Caco-2 (cell line): ENCODE measurements around the gene ZNF467. TPM values are rescaled to one million over a fixed set of nuclear protein-coding genes. Genes with fewer than 3 reads are reported as not detected.

Experiments used
- BruUV-seq: library from RNA; stranded (reverse); fragments of 400-500 nt; replicated peaks from 2 replicates; lab custom pipeline; 2021; lab: Mats Ljungman, UMichigan
- CTCF ChIA-PET: fragments of 300-600 bp; sonication (Branson Sonifier 250); formaldehyde crosslinking; loops from one replicate; lab custom pipeline; 2022; ENCODE audit warnings: antibody characterized with exemption; lab: Charles Lee
- POLR2A ChIA-PET: fragments of 300-600 bp; sonication (Branson Sonifier 250); formaldehyde crosslinking; loops from one replicate; lab custom pipeline; 2022; ENCODE audit warnings: antibody characterized with exemption; lab: Charles Lee
- DNase-seq, 2 experiments: peaks; one replicate each; pipeline versions ENCODE4 v3.0.0 to v3.0.0-alpha.2; 2020 to 2022
- H3K27me3 ChIP-seq: replicated peaks from 2 replicates; pipeline ENCODE4 v1.6.0; 2011; ENCODE audit warnings: low read length; ENCODE audit not compliant: control insufficient read depth, insufficient read depth
- H3K36me3 ChIP-seq: 2 replicates; pipeline ENCODE4 v1.5.1; 2011; ENCODE audit warnings: low read length; ENCODE audit not compliant: control insufficient read depth, insufficient read depth
- H3K4me1 ChIP-seq: fragments of 250-450 bp; sonication (Bioruptor Pico); 2 replicates; pipeline ENCODE4 v1.5.1; 2020; ENCODE audit warnings: mild to moderate bottlenecking
- H3K4me3 ChIP-seq: 2 replicates; pipeline ENCODE4 v1.5.1; 2011; ENCODE audit warnings: low read depth, mild to moderate bottlenecking, control low read depth, low read length
- H3K9me3 ChIP-seq: fragments of 250-450 bp; sonication (Bioruptor Pico); 2 replicates; pipeline ENCODE4 v1.5.1; 2020; ENCODE audit warnings: mild to moderate bottlenecking, moderate library complexity
- H3K27ac Mint-ChIP-seq: one replicate; pipeline ENCODE4 v1.8.0; 2022; ENCODE audit warnings: mixed read lengths; ENCODE audit not compliant: unreplicated experiment
- H3K27me3 Mint-ChIP-seq: one replicate; pipeline ENCODE4 v1.8.0; 2022; ENCODE audit warnings: mixed read lengths; ENCODE audit not compliant: insufficient read depth, unreplicated experiment
- H3K36me3 Mint-ChIP-seq: one replicate; pipeline ENCODE4 v1.8.0; 2022; ENCODE audit warnings: mild to moderate bottlenecking, mixed read lengths; ENCODE audit not compliant: insufficient read depth, unreplicated experiment
- H3K4me1 Mint-ChIP-seq: one replicate; pipeline ENCODE4 v1.8.0; 2022; ENCODE audit warnings: low read depth, mixed read lengths; ENCODE audit not compliant: unreplicated experiment
- H3K4me3 Mint-ChIP-seq: one replicate; pipeline ENCODE4 v1.8.0; 2022; ENCODE audit warnings: mild to moderate bottlenecking, moderate library complexity, mixed read lengths; ENCODE audit not compliant: unreplicated experiment
- H3K9me3 Mint-ChIP-seq: one replicate; pipeline ENCODE4 v1.8.0; 2022; ENCODE audit warnings: mixed read lengths; ENCODE audit not compliant: unreplicated experiment
- CTCF ChIP-seq, 2 experiments: fragments of 200-600 bp in 1 of 2; IDR thresholded peaks; 1 replicate in 1 of 2; 2 replicates in 1 of 2; pipeline versions ENCODE4 v1.5.1 to v1.8.0; 2011 to 2022; ENCODE audit warnings: antibody characterized with exemption in 1 of 2, control low read depth in 1 of 2, inconsistent platforms in 1 of 2, low read depth in 1 of 2, low read length in 1 of 2, mild to moderate bottlenecking in 1 of 2, moderate library complexity in 1 of 2; ENCODE audit not compliant: insufficient read depth in 1 of 2, severe bottlenecking in 1 of 2, unreplicated experiment in 1 of 2
- intact Hi-C: fragments of 100-400 bp; cut with micrococcal nuclease; formaldehyde crosslinking; loops from one replicate; pipeline ENCODE4 v1.10.0; 2022; ENCODE audit not compliant: unreplicated experiment
- total RNA-seq: library from RNA; stranded (reverse); gene quantifications from 2 replicates; pipeline ENCODE4 v1.2.3, GENCODE V29; 2022

ZNF467 gene
- total RNA-seq, 1 experiment from 2014 or later = 1.7 TPM

GRCh38 chr7:149792220-149792595 is 18.8 kb upstream of the ZNF467 start:
- H3K4me3 ChIP-seq = no peak overlapping the region
- H3K4me1 ChIP-seq = no peaks in the 10 kb centered on the region
- ChIA-PET POLR2A (no interaction called here), CTCF (no interaction called here)
- no peak for DNase-seq
- no peak for TF ChIP-seq CTCF (IDR thresholded peaks at IDR 0.05; ENCODE audit: insufficient read depth in 1 of 2, low read depth in 1 of 2, low read length in 1 of 2, severe bottlenecking in 1 of 2, unreplicated experiment in 1 of 2)
- H3K27me3 Mint-ChIP-seq = no peaks in the 10 kb centered on the region
- H3K4me3 Mint-ChIP-seq = no peak overlapping the region
- H3K9me3 ChIP-seq = no peaks in the 10 kb centered on the region
- BruUV-seq = no TSS peak
- no peaks in the 10 kb centered on the region for H3K36me3 Mint-ChIP-seq
- no peak overlapping the region for H3K27ac Mint-ChIP-seq
- no peaks in the 10 kb centered on the region for H3K9me3 Mint-ChIP-seq
- intact Hi-C loops = no loop called here
- H3K36me3 ChIP-seq = no peaks in the 10 kb centered on the region
- H3K4me1 Mint-ChIP-seq = no peaks in the 10 kb centered on the region
- no peaks in the 10 kb centered on the region; the same call in 1 of the 2 replicates for H3K27me3 ChIP-seq

- no peaks in the 10 kb centered on the region for H3K4me1 Mint-ChIP-seq
- H3K9me3 Mint-ChIP-seq = no peaks in the 10 kb centered on the region
- H3K36me3 Mint-ChIP-seq = no peaks in the 10 kb centered on the region
- no peaks in the 10 kb centered on the region for H3K27me3 Mint-ChIP-seq
- intact Hi-C loops = no loop called here
- no peaks in the 10 kb centered on the region; the same call in 1 of the 2 replicates for H3K27me3 ChIP-seq
- no peaks in the 10 kb centered on the region for H3K4me1 ChIP-seq
- no peak overlapping the region for H3K4me3 ChIP-seq
- no peaks in the 10 kb centered on the region for H3K9me3 ChIP-seq
- no peak overlapping the region for H3K4me3 Mint-ChIP-seq
- no peak for TF ChIP-seq CTCF (IDR thresholded peaks at IDR 0.05; ENCODE audit: insufficient read depth in 1 of 2, low read depth in 1 of 2, low read length in 1 of 2, severe bottlenecking in 1 of 2, unreplicated experiment in 1 of 2)
- POLR2A ChIA-PET = no interaction called here
- H3K36me3 ChIP-seq = no peaks in the 10 kb centered on the region
- CTCF ChIA-PET = no interaction called here
- no peak overlapping the region for H3K27ac Mint-ChIP-seq
- no peak for DNase-seq
- no TSS peak for BruUV-seq
Measured at GRCh38 chr7:149791411-149792219, 18.2 kb upstream of the ZNF467 start.

GRCh38 chr7:149790754-149791360 is 17.5 kb upstream of the ZNF467 start:
- ChIA-PET POLR2A (no interaction called here), CTCF (no interaction called here)
- no peaks in the 10 kb centered on the region for H3K4me1 Mint-ChIP-seq
- Histone ChIP-seq H3K4me3 (no peak overlapping the region), H3K9me3 (no peaks in the 10 kb centered on the region), H3K36me3 (no peaks in the 10 kb centered on the region), H3K27me3 (no peaks in the 10 kb centered on the region; the same call in 1 of the 2 replicates), H3K4me1 (no peaks in the 10 kb centered on the region)
- H3K9me3 Mint-ChIP-seq = no peaks in the 10 kb centered on the region
- H3K27ac Mint-ChIP-seq = no peak overlapping the region
- H3K4me3 Mint-ChIP-seq = no peak overlapping the region
- H3K36me3 Mint-ChIP-seq = no peaks in the 10 kb centered on the region
- BruUV-seq = no TSS peak
- no peaks in the 10 kb centered on the region for H3K27me3 Mint-ChIP-seq
- intact Hi-C loops = no loop called here
- TF ChIP-seq CTCF (IDR thresholded peaks at IDR 0.05; ENCODE audit: insufficient read depth in 1 of 2, low read depth in 1 of 2, low read length in 1 of 2, severe bottlenecking in 1 of 2, unreplicated experiment in 1 of 2) = no peak
- no peak for DNase-seq
